ENCODE data around the gene RBPJL.
"Not testable (repeated sequence)": the region's sequence is repeated elsewhere in the genome, so short reads cannot be mapped to it uniquely, and the experiment has no call there.

The RBPJL gene

GRCh38 chr20:45342855-45343531 is 36.4 kb downstream of the RBPJL start:
- no peak for DNase-seq (ENCODE audit: low read depth)

GRCh38 chr20:45343532-45344167 is 37.0 kb downstream of the RBPJL start:
- no peak for DNase-seq (ENCODE audit: low read depth)

- peak; percentile 95 for DNase-seq (ENCODE audit: low read depth)
Measured at GRCh38 chr20:45344168-45344860, 37.7 kb downstream of the RBPJL start.

GRCh38 chr20:45345104-45345936 is 38.7 kb downstream of the RBPJL start:
- no peak for DNase-seq (ENCODE audit: low read depth)

- no peak for DNase-seq (ENCODE audit: low read depth)
Measured at GRCh38 chr20:45346291-45346718, 39.7 kb downstream of the RBPJL start.

GRCh38 chr20:45346851-45347250 is 40.2 kb downstream of the RBPJL start:
- DNase-seq (ENCODE audit: low read depth) = no peak

- DNase-seq (ENCODE audit: low read depth) = no peak
Measured at GRCh38 chr20:45347297-45347935, 40.8 kb downstream of the RBPJL start.

GRCh38 chr20:45347936-45348778 is 41.5 kb downstream of the RBPJL start, which contains the start of gene SDC4:
SDC4 (minus strand) TSS chr20:45348424; CDS start chr20:45348384, 40 bp downstream.
- DNase-seq (ENCODE audit: low read depth) = peak; percentile 62

GRCh38 chr20:45350217-45350616 is 43.6 kb downstream of the RBPJL start:
- DNase-seq (ENCODE audit: low read depth) = no peak

- not testable (repeated sequence) for DNase-seq (ENCODE audit: low read depth)
Measured at GRCh38 chr20:45350795-45351194, 44.2 kb downstream of the RBPJL start.

GRCh38 chr20:45352729-45353128 is 46.1 kb downstream of the RBPJL start:
- DNase-seq (ENCODE audit: low read depth) = no peak

GRCh38 chr20:45353746-45354145 is 47.1 kb downstream of the RBPJL start:
- DNase-seq (ENCODE audit: low read depth) = no peak

GRCh38 chr20:45354423-45355208 is 48.0 kb downstream of the RBPJL start:
- peak; percentile 65 for DNase-seq (ENCODE audit: low read depth)

GRCh38 chr20:45355209-45356084 is 48.8 kb downstream of the RBPJL start:
- peak; percentile 83 for DNase-seq (ENCODE audit: low read depth)

GRCh38 chr20:45358282-45359068 is 51.8 kb downstream of the RBPJL start:
- peak; percentile 82 for DNase-seq (ENCODE audit: low read depth)

GRCh38 chr20:45359069-45359405 is 52.4 kb downstream of the RBPJL start:
- DNase-seq (ENCODE audit: low read depth) = peak; percentile 74

GRCh38 chr20:45359406-45360148 is 52.9 kb downstream of the RBPJL start:
- DNase-seq (ENCODE audit: low read depth) = peak; percentile 71
